Trophoblast cell (in vitro differentiated cells and primary cell): ENCODE data around the gene CDH6.

Source experiments
- DNase-seq, 2 donors: peaks; one replicate each; pipeline ENCODE4 v3.0.0-alpha.2; 2016
- H2AFZ ChIP-seq: 2 replicates; pipeline ENCODE4 v1.6.1; 2013; ENCODE audit warnings: low read length, moderate library complexity, mild to moderate bottlenecking; ENCODE audit not compliant: insufficient read depth, poor library complexity
- H2AK5ac ChIP-seq: 2 replicates; pipeline ENCODE4 v1.6.1; 2013; ENCODE audit warnings: mild to moderate bottlenecking, low read length
- H2BK120ac ChIP-seq: 2 replicates; pipeline ENCODE4 v1.6.1; 2013; ENCODE audit warnings: low read length, mild to moderate bottlenecking, moderate library complexity; ENCODE audit not compliant: insufficient read depth, poor library complexity
- H2BK12ac ChIP-seq: 2 replicates; pipeline ENCODE4 v1.6.1; 2013; ENCODE audit warnings: mild to moderate bottlenecking, low read length, moderate library complexity
- H2BK5ac ChIP-seq: 2 replicates; pipeline ENCODE4 v1.6.1; 2013; ENCODE audit warnings: low read length, low read depth, moderate library complexity, mild to moderate bottlenecking; ENCODE audit not compliant: poor library complexity
- H3K14ac ChIP-seq: 2 replicates; pipeline ENCODE4 v1.6.1; 2013; ENCODE audit warnings: mild to moderate bottlenecking, low read length
- H3K18ac ChIP-seq: 2 replicates; pipeline ENCODE4 v1.6.1; 2013; ENCODE audit warnings: mild to moderate bottlenecking, low read length
- H3K23ac ChIP-seq: 2 replicates; pipeline ENCODE4 v1.6.1; 2013; ENCODE audit warnings: low read length
- H3K27ac ChIP-seq: 2 replicates; pipeline ENCODE4 v1.5.1; 2013; ENCODE audit warnings: low read depth, mild to moderate bottlenecking, inconsistent platforms, low read length, moderate library complexity
- H3K27me3 ChIP-seq: 2 replicates; pipeline ENCODE4 v1.6.1; 2013; ENCODE audit warnings: inconsistent platforms, mild to moderate bottlenecking, low read length, moderate library complexity; ENCODE audit not compliant: insufficient read depth
- H3K36me3 ChIP-seq, 2 experiments: 1 replicate in 1 of 2; 2 replicates in 1 of 2; pipeline ENCODE4 v1.6.1; 2013; ENCODE audit warnings: low read length in 2 of 2, mild to moderate bottlenecking in 2 of 2, moderate library complexity in 1 of 2; ENCODE audit not compliant: insufficient read depth in 2 of 2, control insufficient read depth in 1 of 2
- H3K4ac ChIP-seq: 2 replicates; pipeline ENCODE4 v1.6.1; 2013; ENCODE audit warnings: low read depth, mild to moderate bottlenecking, low read length, moderate library complexity
- H3K4me1 ChIP-seq, 2 experiments: 1 replicate in 1 of 2; 2 replicates in 1 of 2; pipeline ENCODE4 v1.6.1; 2013; ENCODE audit warnings: low read length in 2 of 2, mild to moderate bottlenecking in 2 of 2, moderate library complexity in 1 of 2; ENCODE audit not compliant: insufficient read depth in 2 of 2, control insufficient read depth in 1 of 2
- H3K4me2 ChIP-seq: 2 replicates; pipeline ENCODE4 v1.6.1; 2013; ENCODE audit warnings: inconsistent platforms, mild to moderate bottlenecking, low read length, moderate library complexity
- H3K4me3 ChIP-seq: 2 replicates; pipeline ENCODE4 v1.5.1; 2013; ENCODE audit warnings: mild to moderate bottlenecking, low read depth, low read length, inconsistent platforms
- H3K79me1 ChIP-seq: one replicate; pipeline ENCODE4 v1.6.1; 2013; ENCODE audit warnings: low read length
- H3K79me2 ChIP-seq: 2 replicates; pipeline ENCODE4 v1.6.1; 2013; ENCODE audit warnings: low read length, mild to moderate bottlenecking; ENCODE audit not compliant: control insufficient read depth, insufficient read depth, poor library complexity
- H3K9ac ChIP-seq: 2 replicates; pipeline ENCODE4 v1.6.1; 2013; ENCODE audit warnings: mild to moderate bottlenecking, low read length
- H3K9me3 ChIP-seq: 2 replicates; pipeline ENCODE4 v1.6.1; 2013; ENCODE audit warnings: low read depth, mild to moderate bottlenecking, control low read depth, inconsistent platforms, low read length; ENCODE audit not compliant: insufficient read depth
- H4K12ac ChIP-seq: 2 replicates; pipeline ENCODE4 v1.6.1; 2013; ENCODE audit warnings: low read depth, mild to moderate bottlenecking, low read length, moderate library complexity
- H4K8ac ChIP-seq: 2 replicates; pipeline ENCODE4 v1.6.1; 2013; ENCODE audit warnings: low read depth, mild to moderate bottlenecking, low read length, moderate library complexity
- H4K91ac ChIP-seq: one replicate; pipeline ENCODE4 v1.6.1; 2013; ENCODE audit warnings: low read depth, mild to moderate bottlenecking, low read length, moderate library complexity
- WGBS: extraction: QIAGEN DNeasy Blood & Tissue Kit; methylation state at CpG from one replicate; pipeline ENCODE4 v1.1.7; 2013; ENCODE audit warnings: missing lambda C conversion rate; ENCODE audit not compliant: insufficient read length, insufficient coverage; ENCODE audit errors: extremely low coverage; 5-methylcytosine and 5-hydroxymethylcytosine counted together

Gene CDH6

DNA sequence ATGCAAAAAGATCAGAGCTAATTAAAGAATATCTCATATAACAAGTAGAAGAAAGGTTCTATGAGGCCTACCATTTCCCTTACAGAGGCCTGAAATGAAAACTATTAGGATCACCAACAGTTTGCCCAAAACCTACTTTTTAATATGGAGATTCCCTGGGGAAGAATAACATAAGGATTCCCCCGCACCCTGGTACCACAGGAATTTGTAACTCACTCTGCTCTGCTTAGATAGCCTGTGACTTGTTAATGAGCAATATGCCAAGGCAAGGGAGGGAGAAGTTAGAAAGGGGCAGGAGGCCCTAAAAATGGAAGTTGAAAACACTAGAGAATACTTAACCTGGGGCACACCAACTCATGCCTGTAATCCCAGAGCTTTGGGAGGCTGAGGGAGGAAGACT is 107.0 kb downstream of the CDH6 start:
- Histone ChIP-seq H3K14ac (no peak overlapping the region), H3K4me3 (no peak overlapping the region), H3K18ac (no peak overlapping the region), H4K91ac (no peak overlapping the region), H3K23ac (no peak overlapping the region), H3K9me3 (no peaks in the 10 kb centered on the region), H3K27ac (no peak overlapping the region), H2AK5ac (no peak overlapping the region), H3K79me1 (no peaks in the 10 kb centered on the region), H3K36me3 (no peaks in the 10 kb centered on the region), H3K27me3 (no peaks in the 10 kb centered on the region), H3K79me2 (no peaks in the 10 kb centered on the region), H4K12ac (no peak overlapping the region), H2AFZ (no peak overlapping the region), H2BK120ac (no peak overlapping the region), H3K4ac (no peak overlapping the region), H3K9ac (no peak overlapping the region), H2BK5ac (no peak overlapping the region), H3K4me1 (no peaks in the 10 kb centered on the region), H4K8ac (no peak overlapping the region), H3K4me2 (no peak overlapping the region), H2BK12ac (no peak overlapping the region)
- WGBS, result no CpG with 5 or more reads among the region's 1 CpG
- DNase-seq, result no peak

GRCh38 chr5:31301833-31302232 is 108.3 kb downstream of the CDH6 start:
- WGBS, result no CpG with 5 or more reads among the region's 5 CpGs
- H3K36me3 ChIP-seq, result no peaks in the 10 kb centered on the region
- no peak overlapping the region for H4K8ac ChIP-seq
- H3K9ac ChIP-seq, result no peak overlapping the region
- no peak overlapping the region for H3K4me2 ChIP-seq
- no peak for DNase-seq
- no peak overlapping the region for H2BK12ac ChIP-seq
- no peak overlapping the region for H2AK5ac ChIP-seq
- no peak overlapping the region for H3K23ac ChIP-seq
- no peak overlapping the region for H4K91ac ChIP-seq
- no peak overlapping the region for H2BK5ac ChIP-seq
- no peaks in the 10 kb centered on the region for H3K9me3 ChIP-seq
- no peaks in the 10 kb centered on the region for H3K27me3 ChIP-seq
- H3K4me3 ChIP-seq, result no peak overlapping the region
- no peak overlapping the region for H3K18ac ChIP-seq
- no peak overlapping the region for H2AFZ ChIP-seq
- H3K27ac ChIP-seq, result no peak overlapping the region
- H4K12ac ChIP-seq, result no peak overlapping the region
- no peaks in the 10 kb centered on the region for H3K79me2 ChIP-seq
- no peak overlapping the region for H2BK120ac ChIP-seq
- no peak overlapping the region for H3K14ac ChIP-seq
- no peak overlapping the region for H3K4ac ChIP-seq
- no peaks in the 10 kb centered on the region for H3K4me1 ChIP-seq
- H3K79me1 ChIP-seq, result no peaks in the 10 kb centered on the region

- H3K79me2 ChIP-seq, result no peaks in the 10 kb centered on the region
- no peaks in the 10 kb centered on the region for H3K79me1 ChIP-seq
- no peak overlapping the region for H2AFZ ChIP-seq
- no peak overlapping the region for H3K23ac ChIP-seq
- no peak overlapping the region for H3K14ac ChIP-seq
- H3K4me1 ChIP-seq, result no peaks in the 10 kb centered on the region
- no peak overlapping the region for H3K9ac ChIP-seq
- H2AK5ac ChIP-seq, result no peak overlapping the region
- no peaks in the 10 kb centered on the region for H3K36me3 ChIP-seq
- H3K18ac ChIP-seq, result no peak overlapping the region
- H3K4me3 ChIP-seq, result no peak overlapping the region
- H3K4ac ChIP-seq, result no peak overlapping the region
- no CpG with 5 or more reads among the region's 5 CpGs for WGBS
- no peak overlapping the region for H3K27ac ChIP-seq
- no peak overlapping the region for H2BK5ac ChIP-seq
- no peaks in the 10 kb centered on the region for H3K9me3 ChIP-seq
- no peak overlapping the region for H3K4me2 ChIP-seq
- no peak overlapping the region for H2BK120ac ChIP-seq
- no peak overlapping the region for H4K91ac ChIP-seq
- H4K12ac ChIP-seq, result no peak overlapping the region
- no peak for DNase-seq
- no peak overlapping the region for H4K8ac ChIP-seq
- H3K27me3 ChIP-seq, result no peaks in the 10 kb centered on the region
- H2BK12ac ChIP-seq, result no peak overlapping the region
These were observed 110.2 kb downstream of the CDH6 start for GRCh38 chr5:31303688-31304087.

DNA sequence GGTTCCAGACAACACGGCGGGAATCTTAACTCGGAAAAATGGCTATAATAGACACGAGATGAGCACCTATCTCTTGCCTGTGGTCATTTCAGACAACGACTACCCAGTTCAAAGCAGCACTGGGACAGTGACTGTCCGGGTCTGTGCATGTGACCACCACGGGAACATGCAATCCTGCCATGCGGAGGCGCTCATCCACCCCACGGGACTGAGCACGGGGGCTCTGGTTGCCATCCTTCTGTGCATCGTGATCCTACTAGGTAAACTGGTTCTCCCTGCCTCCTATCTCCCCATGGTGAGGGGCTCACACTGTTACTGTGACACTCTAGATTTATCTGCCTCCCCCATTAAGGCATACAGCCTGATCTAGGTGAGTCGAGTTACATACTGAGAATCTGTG is 124.2 kb downstream of the CDH6 start:
- H3K9me3 ChIP-seq, result no peaks in the 10 kb centered on the region
- no peak overlapping the region for H4K12ac ChIP-seq

More for the DNA sequence above, 124.2 kb downstream of the CDH6 start:
- Histone ChIP-seq H3K4ac (no peak overlapping the region), H3K14ac (no peak overlapping the region), H3K4me3 (no peak overlapping the region), H3K18ac (no peak overlapping the region), H3K4me2 (no peak overlapping the region), H3K27me3 (no peaks in the 10 kb centered on the region), H2BK12ac (no peak overlapping the region), H3K79me2 (no peaks in the 10 kb centered on the region), H3K9ac (no peak overlapping the region), H2AFZ (no peak overlapping the region), H2BK120ac (no peak overlapping the region), H3K36me3 (no peaks in the 10 kb centered on the region), H4K91ac (no peak overlapping the region), H3K23ac (no peak overlapping the region), H3K79me1 (no peaks in the 10 kb centered on the region), H3K27ac (no peak overlapping the region), H2BK5ac (no peak overlapping the region), H4K8ac (no peak overlapping the region), H3K4me1 (no peaks in the 10 kb centered on the region), H2AK5ac (no peak overlapping the region)
- no CpG with 5 or more reads among the region's 13 CpGs for WGBS
- DNase-seq, result peak in 1 of 2 donors; percentile 63
